Measurements from ENCODE around the gene EP400.

- TF ChIP-seq POLR2A (IDR thresholded peaks at IDR 0.05; ENCODE audit: low read depth, low read length) (no peak), TAF1 (IDR thresholded peaks at IDR 0.05; ENCODE audit: borderline replicate concordance, low read depth, low read length) (no peak)
Measured at GRCh38 chr12:132055535-132056096, 105.9 kb downstream of the EP400 start.
